ENCODE data around the gene PRSS27.

The PRSS27 gene

GRCh38 chr16:2664574-2664982 is 55.4 kb downstream of the PRSS27 start:
- DNase-seq (ENCODE audit: low read depth), result peak; percentile 72
- no peak for TF ChIP-seq CTCF (IDR thresholded peaks at IDR 0.05; ENCODE audit: insufficient read depth, low read depth, low read length, missing control alignments)
- no peak overlapping the region for H3K4me3 ChIP-seq (ENCODE audit: low read length)

- DNase-seq (ENCODE audit: low read depth), result peak; percentile 92
- no peak for TF ChIP-seq CTCF (IDR thresholded peaks at IDR 0.05; ENCODE audit: insufficient read depth, low read depth, low read length, missing control alignments)
- peak overlapping the region; percentile 14 for H3K4me3 ChIP-seq (ENCODE audit: low read length)
These were observed 56.2 kb downstream of the PRSS27 start for GRCh38 chr16:2663553-2664546.

Measured in epithelial cell of esophagus (primary cell).